Epithelial cell of proximal tubule (primary cell): Measurements from ENCODE around the gene CYTH1. TPM values are rescaled to one million over a fixed set of nuclear protein-coding genes. Genes with fewer than 3 reads are reported as not detected.

ENCODE experiments used
- DNase-seq: peaks from one replicate; pipeline ENCODE4 v3.0.0-alpha.2; 2011; ENCODE audit warnings: low read depth
- H3K4me3 ChIP-seq: 2 replicates; pipeline ENCODE4 v1.5.1; 2011; ENCODE audit warnings: low read depth, mild to moderate bottlenecking, low read length
- CTCF ChIP-seq: conservative IDR thresholded peaks from 2 replicates; pipeline ENCODE4 v1.5.1; 2012; ENCODE audit warnings: low read depth, mild to moderate bottlenecking, low read length
- total RNA-seq: library from RNA; depleted of rRNA; stranded (reverse); fragments of >200 nt; gene quantifications from 2 replicates; pipeline ENCODE4 v1.2.3, GENCODE V29; 2015

CYTH1 gene
- total RNA-seq, 1 donor from 2014 or later, result 16.8 TPM

- TF ChIP-seq CTCF, result no peak
- no peak overlapping the region for H3K4me3 ChIP-seq
- DNase-seq, result no peak
Measured at GRCh38 chr17:78712043-78712442, 70.0 kb downstream of the CYTH1 start.

- DNase-seq, result no peak
- no peak for TF ChIP-seq CTCF
Measured at GRCh38 chr17:78710607-78711006, 71.5 kb downstream of the CYTH1 start.

GRCh38 chr17:78709751-78710181 lies 72.3 kb downstream of the CYTH1 start:
- TF ChIP-seq CTCF, result no peak
- no peak overlapping the region for H3K4me3 ChIP-seq
- DNase-seq, result no peak

More at GRCh38 chr17:78710607-78711006, 71.5 kb downstream of the CYTH1 start:
- no peak overlapping the region for H3K4me3 ChIP-seq

- no peak for DNase-seq
- H3K4me3 ChIP-seq, result no peak overlapping the region
- TF ChIP-seq CTCF, result no peak
Measured at GRCh38 chr17:78709119-78709681, 72.9 kb downstream of the CYTH1 start.

GRCh38 chr17:78708510-78708973 lies 73.5 kb downstream of the CYTH1 start:
- DNase-seq, result no peak
- no peak overlapping the region for H3K4me3 ChIP-seq

GRCh38 chr17:78707923-78708322 lies 74.2 kb downstream of the CYTH1 start:
- no peak overlapping the region for H3K4me3 ChIP-seq
- no peak for DNase-seq
- TF ChIP-seq CTCF, result no peak

More at GRCh38 chr17:78708510-78708973, 73.5 kb downstream of the CYTH1 start:
- TF ChIP-seq CTCF, result peak; percentile 96

- H3K4me3 ChIP-seq, result no peak overlapping the region
- no peak for TF ChIP-seq CTCF
- no peak for DNase-seq
Measured at GRCh38 chr17:78707016-78707415, 75.1 kb downstream of the CYTH1 start.
